GM12874 (cell line): ENCODE results near the gene STAB1.

ENCODE experiments used
- TF ChIP-seq, protein P1 (sequence below): IDR thresholded peaks from 2 replicates; pipeline ENCODE4 v1.5.1; 2011; ENCODE audit warnings: low read depth, mild to moderate bottlenecking, control low read depth, low read length, moderate library complexity; ENCODE audit not compliant: insufficient read depth

STAB1 gene

DNA sequence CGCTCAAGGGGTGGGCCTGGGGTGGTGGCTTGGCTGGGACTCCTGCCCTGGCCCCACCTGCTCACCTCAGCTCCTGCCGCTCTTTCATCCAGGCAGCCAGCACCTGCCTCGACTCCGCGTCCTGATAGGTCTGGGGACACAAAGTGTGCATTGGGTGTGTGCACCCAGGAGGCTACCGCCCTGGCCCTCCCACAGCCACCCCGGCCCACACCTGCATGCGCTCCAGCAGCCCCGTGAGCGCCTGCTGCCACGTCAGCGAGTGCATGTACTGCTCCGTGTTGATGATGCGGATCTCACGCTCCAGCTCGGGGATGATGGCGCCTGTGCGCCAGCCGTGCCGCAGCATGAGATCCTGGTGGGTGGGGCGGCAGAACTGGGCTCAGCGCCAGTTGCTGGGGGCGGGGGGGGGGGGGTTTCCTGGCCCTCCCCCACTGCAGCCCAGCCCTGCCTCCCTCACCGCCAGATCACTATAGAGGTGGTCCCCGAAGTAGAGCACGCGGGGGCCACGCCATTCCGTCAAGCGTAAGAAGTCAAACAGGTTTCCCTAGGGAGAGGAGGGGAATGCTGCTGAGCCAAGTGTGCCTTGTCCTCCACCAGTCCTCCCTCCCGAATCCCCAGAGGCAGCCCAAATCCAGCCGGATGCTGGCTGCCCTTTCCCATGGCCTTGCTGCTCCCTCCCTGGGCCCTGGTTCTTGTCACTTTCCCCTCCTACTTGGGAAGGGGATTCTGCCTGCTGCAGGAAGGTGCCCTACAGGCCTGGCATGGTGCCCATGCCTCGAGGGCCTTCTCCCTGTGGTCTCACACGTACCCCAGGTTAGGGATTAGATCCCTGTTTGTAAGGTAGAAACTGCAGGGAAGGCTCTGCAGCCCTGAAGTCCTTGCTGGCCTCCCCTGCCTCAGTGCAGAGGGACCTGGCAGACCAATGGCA, 29.9 kb downstream of the STAB1 start:
- TF ChIP-seq, protein P1, sequence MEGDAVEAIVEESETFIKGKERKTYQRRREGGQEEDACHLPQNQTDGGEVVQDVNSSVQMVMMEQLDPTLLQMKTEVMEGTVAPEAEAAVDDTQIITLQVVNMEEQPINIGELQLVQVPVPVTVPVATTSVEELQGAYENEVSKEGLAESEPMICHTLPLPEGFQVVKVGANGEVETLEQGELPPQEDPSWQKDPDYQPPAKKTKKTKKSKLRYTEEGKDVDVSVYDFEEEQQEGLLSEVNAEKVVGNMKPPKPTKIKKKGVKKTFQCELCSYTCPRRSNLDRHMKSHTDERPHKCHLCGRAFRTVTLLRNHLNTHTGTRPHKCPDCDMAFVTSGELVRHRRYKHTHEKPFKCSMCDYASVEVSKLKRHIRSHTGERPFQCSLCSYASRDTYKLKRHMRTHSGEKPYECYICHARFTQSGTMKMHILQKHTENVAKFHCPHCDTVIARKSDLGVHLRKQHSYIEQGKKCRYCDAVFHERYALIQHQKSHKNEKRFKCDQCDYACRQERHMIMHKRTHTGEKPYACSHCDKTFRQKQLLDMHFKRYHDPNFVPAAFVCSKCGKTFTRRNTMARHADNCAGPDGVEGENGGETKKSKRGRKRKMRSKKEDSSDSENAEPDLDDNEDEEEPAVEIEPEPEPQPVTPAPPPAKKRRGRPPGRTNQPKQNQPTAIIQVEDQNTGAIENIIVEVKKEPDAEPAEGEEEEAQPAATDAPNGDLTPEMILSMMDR, result no peak

DNA sequence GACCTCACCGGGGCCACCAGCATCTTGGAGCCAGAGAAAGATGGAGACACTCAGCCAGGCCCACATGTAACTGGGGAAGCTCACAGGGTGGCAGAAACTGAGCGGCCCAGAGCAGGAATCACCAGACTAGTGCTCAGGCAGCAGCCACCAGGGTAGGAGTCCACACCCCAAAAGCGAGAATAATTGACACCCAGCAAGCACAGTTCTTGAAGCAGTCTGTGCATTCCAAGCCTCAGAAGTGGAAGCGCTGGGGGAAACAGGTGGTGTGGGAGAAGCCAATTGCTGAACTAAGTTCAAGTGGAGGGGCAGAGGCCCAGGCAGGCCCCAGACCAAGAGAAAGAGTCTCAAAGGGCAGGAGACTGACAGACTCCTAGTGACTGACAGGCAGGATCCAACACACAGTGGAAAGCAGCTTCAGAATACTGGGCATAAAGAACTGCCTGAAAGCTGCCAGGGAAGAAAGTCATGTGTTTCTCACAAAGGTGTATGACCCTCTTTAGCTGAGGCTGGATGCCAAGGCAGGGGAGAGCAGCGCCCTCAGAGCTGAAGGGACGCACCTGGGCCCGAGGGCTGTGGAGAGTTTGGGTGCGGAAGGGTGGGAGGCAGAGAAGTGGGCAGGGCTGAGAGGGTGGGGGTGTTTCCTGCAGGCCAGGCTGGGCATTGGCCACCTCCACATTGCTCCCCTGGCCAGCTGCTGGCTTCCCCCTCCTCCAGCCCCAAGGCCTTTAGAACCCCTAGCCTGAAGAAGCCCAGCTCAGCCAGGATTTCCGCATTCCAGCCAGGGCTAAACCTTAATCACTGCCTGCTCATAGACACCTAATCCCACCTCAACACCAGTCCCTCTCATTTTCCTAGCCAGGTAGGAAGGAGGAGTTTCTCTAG, 30.8 kb downstream of the STAB1 start:
- TF ChIP-seq, protein P1, result no peak

DNA sequence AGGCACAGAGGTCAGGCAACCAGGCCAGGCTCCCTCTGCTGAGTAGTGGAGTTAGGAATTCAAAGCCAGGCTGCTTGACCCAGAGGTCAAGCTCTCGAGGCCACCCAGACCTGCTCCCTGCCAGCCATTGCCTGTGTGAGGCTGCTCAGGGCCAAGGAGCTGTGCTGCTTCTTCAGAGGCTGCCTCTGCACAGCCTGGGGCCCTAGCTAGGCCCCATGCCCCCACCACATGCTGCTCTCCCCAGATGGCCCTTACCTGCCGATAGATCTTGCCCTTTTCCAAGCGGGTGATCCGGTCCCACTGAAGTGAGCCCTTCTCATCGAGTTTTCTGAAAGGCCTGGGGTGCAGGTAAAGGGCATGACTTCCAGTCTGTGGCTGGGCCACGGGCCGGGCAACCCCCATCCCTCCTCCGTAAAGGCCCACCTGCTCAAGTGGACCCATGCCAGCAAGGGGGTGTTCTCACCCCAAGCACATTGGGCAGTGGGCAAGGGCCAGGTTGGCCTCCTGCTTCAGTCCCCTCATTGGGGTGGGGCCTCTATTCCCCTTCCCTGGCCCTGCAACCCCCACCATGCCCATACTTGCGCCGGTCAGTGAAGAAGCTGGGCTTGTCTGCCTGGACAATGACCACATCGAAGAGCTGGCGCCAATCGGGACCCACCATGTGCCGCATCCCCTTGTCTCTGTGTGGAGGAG, 32.0 kb downstream of the STAB1 start:
- TF ChIP-seq, protein P1, result no peak

DNA sequence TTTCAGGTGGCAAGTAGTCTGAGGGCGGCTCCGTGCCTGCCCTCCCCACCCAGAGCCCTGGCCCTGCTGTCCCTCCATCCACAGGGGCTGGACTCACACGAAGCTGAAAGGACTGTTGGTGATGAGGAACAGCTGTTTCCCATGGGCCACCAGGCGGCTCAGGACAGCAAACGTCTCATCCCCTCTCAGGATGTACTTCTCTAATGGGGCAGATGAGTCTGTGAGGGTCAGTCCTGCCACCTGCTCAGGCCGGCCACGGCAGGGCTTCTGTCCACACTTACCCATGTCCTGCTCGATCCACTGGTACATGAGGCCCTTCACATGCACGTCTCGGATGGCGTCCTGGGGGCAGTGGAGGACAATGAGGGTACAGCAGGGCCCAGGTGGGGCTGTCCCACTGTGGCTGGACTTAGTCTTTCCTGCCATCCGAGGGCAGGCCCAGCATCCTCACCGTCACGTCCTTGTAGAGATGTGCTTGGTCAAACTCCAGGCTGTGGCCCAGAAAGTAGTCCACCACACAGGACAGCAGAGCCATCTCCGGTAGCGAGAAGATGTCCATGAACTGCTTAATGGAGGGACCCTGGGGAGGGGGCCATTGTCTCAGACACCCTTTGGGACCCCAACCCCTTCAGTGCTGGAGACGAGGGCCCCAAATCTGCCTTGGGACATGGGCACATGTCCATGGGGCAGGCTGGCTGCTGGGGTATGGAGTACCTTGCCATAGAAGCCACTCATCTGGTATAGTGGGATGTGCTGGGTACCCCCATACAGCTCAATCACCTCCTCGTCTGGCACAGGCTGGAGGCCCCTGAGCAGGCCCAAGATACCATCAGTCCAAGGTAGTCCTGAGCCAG, 32.8 kb downstream of the STAB1 start:
- TF ChIP-seq, protein P1, result no peak

DNA sequence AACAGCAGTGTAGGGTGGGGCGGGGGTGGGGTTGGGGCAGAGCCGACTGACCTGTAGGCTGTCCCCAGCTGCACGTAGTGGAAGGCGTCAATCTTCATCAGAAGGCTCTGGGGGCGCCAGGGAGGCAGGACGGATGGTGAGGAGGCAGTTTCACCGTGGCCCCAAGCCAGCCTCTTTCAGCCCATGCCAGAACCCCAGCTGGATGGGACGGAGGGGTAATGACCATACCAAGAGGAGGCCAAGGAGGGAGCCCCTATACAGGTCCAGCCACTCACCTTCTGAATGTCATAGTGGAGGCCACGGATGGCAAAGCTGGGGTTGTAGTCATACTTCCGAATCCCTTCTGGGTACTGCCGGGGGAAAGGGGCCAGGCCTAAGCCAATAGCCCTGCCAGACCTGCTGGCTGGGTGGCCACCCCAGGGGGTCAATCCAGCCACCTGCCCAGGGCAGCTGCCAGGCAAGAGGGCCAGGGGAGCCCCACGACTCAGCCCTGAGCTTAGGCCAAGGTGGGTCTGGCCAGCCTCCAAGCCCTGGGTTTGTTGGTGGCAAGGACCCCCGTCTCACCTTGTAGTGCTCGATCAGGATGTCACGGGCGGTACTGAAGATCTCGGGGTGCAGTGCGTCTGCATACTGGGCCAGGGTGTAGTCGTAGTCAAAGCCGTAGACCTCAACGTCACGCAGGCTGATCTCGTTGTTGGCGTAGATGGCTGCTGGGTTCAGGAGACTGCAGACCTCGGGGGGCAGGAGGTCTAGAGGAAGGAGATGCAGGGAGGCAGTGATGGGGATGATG, 33.6 kb downstream of the STAB1 start:
- TF ChIP-seq, protein P1, result no peak
